AG09319 (cell line): ENCODE results near the gene TPD52L1.
A peak's percentile ranks its signal among the peaks of the same experiment; 100 is the strongest.

Experiments
- DNase-seq: peaks from one replicate; pipeline ENCODE4 v3.0.0-alpha.2; 2010; ENCODE audit warnings: low read depth; ENCODE audit errors: extremely low read depth
- CTCF ChIP-seq: IDR thresholded peaks from 2 replicates; pipeline ENCODE4 v1.5.1; 2011; ENCODE audit warnings: low read depth, mild to moderate bottlenecking, inconsistent platforms, low read length, moderate library complexity

The TPD52L1 gene

GRCh38 chr6:125114248-125114858, 39.2 kb upstream of the TPD52L1 start:
- DNase-seq = no peak
- TF ChIP-seq CTCF = peak; percentile 88

DNA sequence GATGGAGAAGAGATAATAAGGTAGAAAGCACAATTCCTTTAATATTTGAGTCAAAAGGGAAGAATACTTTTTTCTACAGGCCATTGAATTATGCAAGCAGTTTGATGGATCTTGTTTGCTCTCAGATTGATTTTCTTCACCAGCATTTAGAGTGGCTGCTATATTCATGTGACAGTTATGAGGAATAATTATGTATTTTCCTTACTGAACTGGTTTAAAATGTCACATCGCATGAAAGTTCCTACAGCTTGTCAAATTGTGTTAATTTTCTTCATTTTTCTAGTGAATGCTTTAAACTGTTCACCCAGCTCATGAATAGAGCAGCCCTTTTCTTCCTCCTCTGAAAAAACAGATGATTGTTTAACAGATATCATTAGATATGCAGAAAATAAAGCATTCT, 37.4 kb upstream of the TPD52L1 start:
- DNase-seq = no peak
- no peak for TF ChIP-seq CTCF

GRCh38 chr6:125116710-125117109, 36.9 kb upstream of the TPD52L1 start:
- no peak for DNase-seq
- no peak for TF ChIP-seq CTCF

GRCh38 chr6:125117818-125118217, 35.8 kb upstream of the TPD52L1 start:
- TF ChIP-seq CTCF = no peak
- no peak for DNase-seq

DNA sequence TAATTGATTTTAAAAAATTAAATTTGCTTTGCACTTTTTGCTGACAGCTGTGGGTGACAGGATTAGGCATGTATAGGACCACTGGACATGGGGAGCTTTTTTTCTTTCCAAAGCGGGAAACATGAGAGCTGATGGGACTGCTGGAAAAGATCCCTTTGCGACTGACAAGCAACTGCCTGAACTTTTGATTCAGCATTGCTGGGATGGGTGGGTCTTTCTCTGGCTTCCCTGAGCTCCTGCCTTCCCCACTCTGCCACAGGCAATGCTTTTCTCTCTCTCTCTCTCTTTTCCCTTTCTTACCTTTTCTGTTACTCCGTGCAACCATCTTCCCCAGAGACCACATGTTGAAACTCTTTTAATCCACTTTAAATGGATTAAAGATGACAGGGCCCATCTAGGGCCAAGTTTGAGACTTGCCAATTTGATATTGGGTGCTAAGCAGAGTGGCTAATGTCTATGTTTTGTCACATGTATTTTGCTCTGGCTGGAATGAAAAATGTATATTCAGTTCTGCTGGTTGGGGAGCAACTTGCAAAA, 33.5 kb upstream of the TPD52L1 start:
- TF ChIP-seq CTCF = no peak

GRCh38 chr6:125121894-125122293, 31.7 kb upstream of the TPD52L1 start:
- DNase-seq = no peak
- no peak for TF ChIP-seq CTCF

More for the DNA sequence above, 33.5 kb upstream of the TPD52L1 start:
- no peak for DNase-seq

DNA sequence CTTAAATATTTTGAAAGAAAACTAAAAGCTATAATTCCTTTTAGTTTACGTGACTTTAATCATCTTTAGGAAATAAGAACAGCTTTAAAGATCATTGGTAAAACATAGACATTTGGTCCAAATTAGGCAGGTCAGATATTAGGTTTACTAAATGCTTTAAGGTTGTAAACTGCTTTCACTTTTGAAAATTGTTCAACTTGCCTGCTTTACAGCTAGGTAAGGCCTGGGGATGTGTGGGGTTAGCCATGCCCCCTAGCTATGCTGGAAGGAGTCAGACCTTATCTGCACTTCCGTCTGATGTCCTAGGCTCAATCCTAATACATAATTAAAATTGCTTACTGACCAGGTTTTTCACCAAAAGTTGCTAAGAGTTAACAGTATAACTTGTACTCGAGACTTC, 30.5 kb upstream of the TPD52L1 start:
- TF ChIP-seq CTCF = no peak

More for the DNA sequence above, 30.5 kb upstream of the TPD52L1 start:
- no peak for DNase-seq
